SK-N-SH (cell line): ENCODE measurements around the gene SAMD4A. TPM values are rescaled to one million over a fixed set of nuclear protein-coding genes. Genes with fewer than 3 reads are reported as not detected.

Experiments
- CTCF ChIA-PET: fragments of 300-600, 350-600 bp; formaldehyde crosslinking; extraction: SDS; loops from one replicate; lab custom pipeline; 2021; lab: Yijun Ruan, JAX
- POLR2A ChIA-PET: fragments of 350-600 bp; sonication (Branson Sonifier 250); formaldehyde crosslinking; extraction: SDS; loops from one replicate; lab custom pipeline; 2020; ENCODE audit warnings: antibody characterized with exemption, inconsistent platforms; lab: Yijun Ruan, JAX
- DNase-seq: peaks from one replicate; pipeline ENCODE4 v3.0.0; 2012
- H2AFZ ChIP-seq: fragments of 200-600 bp; sonication (generic); 2 replicates; pipeline ENCODE4 v1.8.1; 2016; ENCODE audit warnings: antibody characterized with exemption, mild to moderate bottlenecking, low read depth
- H3F3A ChIP-seq: fragments of 200-600 bp; sonication (generic); replicated peaks from 2 replicates; pipeline ENCODE3; 2016; ENCODE audit warnings: antibody characterized with exemption, mild to moderate bottlenecking; ENCODE audit not compliant: insufficient read depth
- H3K27ac ChIP-seq, 2 experiments: fragments of 200-500 bp in 1 of 2; fragments of 200-600 bp in 1 of 2; sonication (Bioruptor generic) in 1 of 2; sonication (generic), shearing (Covaris generic) in 1 of 2; 2 replicates each; pipeline versions ENCODE4 v1.5.1 to v1.6.1; 2014 to 2016; ENCODE audit warnings: low read depth in 2 of 2, inconsistent platforms in 1 of 2, low read length in 1 of 2, mild to moderate bottlenecking in 1 of 2, mixed read lengths in 1 of 2
- H3K27me3 ChIP-seq: fragments of 200-600 bp; sonication (generic), shearing (Covaris generic); 2 replicates; pipeline ENCODE4 v1.6.1; 2016; ENCODE audit warnings: mixed run types; ENCODE audit not compliant: insufficient read depth
- H3K36me3 ChIP-seq, 2 experiments: fragments of 200-500 bp in 1 of 2; fragments of 200-600 bp in 1 of 2; sonication (Bioruptor generic) in 1 of 2; sonication (generic) in 1 of 2; replicated peaks in 1 of 2; 2 replicates each; pipeline versions ENCODE3 to v1.5.1; 2014 to 2016; ENCODE audit warnings: low read length in 1 of 2, mild to moderate bottlenecking in 1 of 2; ENCODE audit not compliant: insufficient read depth in 2 of 2, control insufficient read depth in 1 of 2
- H3K4me1 ChIP-seq, 2 experiments: fragments of 200-500 bp in 1 of 2; fragments of 200-600 bp in 1 of 2; sonication (Bioruptor generic) in 1 of 2; sonication (generic), shearing (Covaris generic) in 1 of 2; 2 replicates each; pipeline versions ENCODE4 v1.5.1 to v1.6.1; 2014 to 2016; ENCODE audit warnings: low read depth in 1 of 2, low read length in 1 of 2, mixed run types in 1 of 2; ENCODE audit not compliant: insufficient read depth in 2 of 2, control insufficient read depth in 1 of 2
- H3K4me2 ChIP-seq: fragments of 200-600 bp; sonication (generic), shearing (Covaris generic); 2 replicates; pipeline ENCODE4 v1.6.1; 2017; ENCODE audit warnings: mixed run types
- H3K4me3 ChIP-seq, 2 experiments: fragments of 200-500 bp in 1 of 2; fragments of 200-600 bp in 1 of 2; sonication (Bioruptor generic) in 1 of 2; sonication (generic), shearing (Covaris generic) in 1 of 2; 2 replicates each; pipeline versions ENCODE4 v1.5.1 to v1.8.1; 2014 to 2016; ENCODE audit warnings: low read depth in 2 of 2, inconsistent platforms in 1 of 2, low read length in 1 of 2, mild to moderate bottlenecking in 1 of 2, mixed read lengths in 1 of 2, moderate library complexity in 1 of 2
- H3K79me2 ChIP-seq: fragments of 200-600 bp; sonication (generic); 2 replicates; pipeline ENCODE4 v1.8.1; 2017; ENCODE audit warnings: mild to moderate bottlenecking; ENCODE audit not compliant: insufficient read depth
- H3K9ac ChIP-seq: fragments of 200-600 bp; sonication (generic); 2 replicates; pipeline ENCODE4 v1.6.1; 2017; ENCODE audit warnings: mixed run types
- H3K9me2 ChIP-seq: fragments of 200-600 bp; sonication (generic); 2 replicates; pipeline ENCODE4 v1.6.1; 2017; ENCODE audit warnings: mixed run types
- H3K9me3 ChIP-seq: fragments of 200-600 bp; sonication (generic); 2 replicates; pipeline ENCODE4 v1.6.1; 2017; ENCODE audit warnings: mixed run types, mild to moderate bottlenecking, moderate library complexity
- H4K20me1 ChIP-seq: fragments of 200-600 bp; sonication (generic); 2 replicates; pipeline ENCODE4 v1.6.1; 2017; ENCODE audit warnings: mild to moderate bottlenecking, mixed run types; ENCODE audit not compliant: insufficient read depth
- EZH2phosphoT487 ChIP-seq: fragments of 200-600 bp; sonication (generic); IDR thresholded peaks from 2 replicates; pipeline ENCODE4 v1.6.1; 2017; ENCODE audit warnings: low read depth, mixed run types, mild to moderate bottlenecking, antibody characterized with exemption, moderate library complexity, borderline replicate concordance
- FOSL2 ChIP-seq: IDR thresholded peaks from 2 replicates; pipeline ENCODE4 v1.4.0; 2012; ENCODE audit warnings: low read depth, mild to moderate bottlenecking, moderate library complexity, borderline replicate concordance
- FOXJ3 ChIP-seq: sonication (generic); formaldehyde crosslinking; IDR thresholded peaks from 2 replicates; pipeline ENCODE4 v1.5.1; 2020; ENCODE audit warnings: mild to moderate bottlenecking, missing genetic modification reagents
- GABPA ChIP-seq: IDR thresholded peaks from 2 replicates; pipeline ENCODE4 v1.4.0; 2012; ENCODE audit warnings: low read depth, mild to moderate bottlenecking
- IRF3 ChIP-seq: fragments of 150-350 bp; IDR thresholded peaks from 2 replicates; pipeline ENCODE4 v1.6.1; 2016; ENCODE audit warnings: mild to moderate bottlenecking, low read depth, low read length
- MAX ChIP-seq: IDR thresholded peaks from 2 replicates; pipeline ENCODE4 v1.4.0; 2012; ENCODE audit warnings: low read depth
- MXI1 ChIP-seq: IDR thresholded peaks from 2 replicates; pipeline ENCODE4 v1.6.1; 2012; ENCODE audit warnings: mild to moderate bottlenecking, low read depth, low read length, improper control_type of control experiment
- NRF1 ChIP-seq: IDR thresholded peaks from 2 replicates; pipeline ENCODE4 v1.6.1; 2012; ENCODE audit warnings: low read depth, mild to moderate bottlenecking, low read length
- POLR2AphosphoS5 ChIP-seq: IDR thresholded peaks from 2 replicates; pipeline ENCODE4 v1.6.1; 2012; ENCODE audit warnings: low read depth, low read length
- RAD21 ChIP-seq: IDR thresholded peaks from 2 replicates; pipeline ENCODE4 v1.6.1; 2012; ENCODE audit warnings: mild to moderate bottlenecking, low read length
- RCOR1 ChIP-seq: fragments of 150-350 bp; IDR thresholded peaks from 2 replicates; pipeline ENCODE4 v1.6.1; 2017; ENCODE audit warnings: antibody characterized with exemption, low read length
- ZBTB33 ChIP-seq: IDR thresholded peaks from 2 replicates; pipeline ENCODE4 v1.4.0; 2012; ENCODE audit warnings: low read depth, borderline replicate concordance
- WGBS: methylation state at CpG from one replicate; pipeline ENCODE4 v1.1.6; 2017; ENCODE audit warnings: low lambda C conversion rate; 5-methylcytosine and 5-hydroxymethylcytosine counted together
- polyA plus RNA-seq, 3 experiments: library from polyadenylated mRNA; depleted of rRNA; stranded (reverse); fragments of >200 nt; gene quantifications; 2 replicates each; pipeline ENCODE4 v1.2.3, GENCODE V29; 2012
- TF ChIP-seq, protein P1 (sequence below): IDR thresholded peaks from 2 replicates; pipeline ENCODE4; 2012
- TF ChIP-seq, protein P2 (sequence below): fragments of 200-600 bp; sonication (generic); IDR thresholded peaks from 2 replicates; pipeline ENCODE4 v1.6.1; 2017; ENCODE audit warnings: antibody characterized with exemption, mild to moderate bottlenecking, moderate library complexity

SAMD4A gene
- polyA plus RNA-seq, 1 of the 3 experiments (the other 2 are of a cell fraction), result 5.0 TPM

GRCh38 chr14:54667026-54667744, 100.3 kb downstream of the SAMD4A start:
- H3K9ac ChIP-seq, result no peak overlapping the region
- H3K4me2 ChIP-seq, result no peak overlapping the region
- no peak overlapping the region for H2AFZ ChIP-seq
- H4K20me1 ChIP-seq, result peaks cover 32% of the 10 kb centered on the region
- CTCF ChIA-PET, result interaction anchor here (1.1 to 1.7 kb wide), 4 partner anchors 24 to 106 kb away, joined by 4 to 8 read pairs (median 5); no protein-coding TSS in a partner anchor
- TF ChIP-seq RAD21, result no peak
- no peak for TF ChIP-seq RCOR1
- TF ChIP-seq POLR2AphosphoS5, result no peak
- no peak for TF ChIP-seq NRF1
- no peak for TF ChIP-seq MXI1
- no peak for TF ChIP-seq FOSL2
- no peak for TF ChIP-seq FOXJ3
- no peak for TF ChIP-seq IRF3
- TF ChIP-seq MAX, result no peak
- TF ChIP-seq GABPA, result no peak
- TF ChIP-seq, protein P1, sequence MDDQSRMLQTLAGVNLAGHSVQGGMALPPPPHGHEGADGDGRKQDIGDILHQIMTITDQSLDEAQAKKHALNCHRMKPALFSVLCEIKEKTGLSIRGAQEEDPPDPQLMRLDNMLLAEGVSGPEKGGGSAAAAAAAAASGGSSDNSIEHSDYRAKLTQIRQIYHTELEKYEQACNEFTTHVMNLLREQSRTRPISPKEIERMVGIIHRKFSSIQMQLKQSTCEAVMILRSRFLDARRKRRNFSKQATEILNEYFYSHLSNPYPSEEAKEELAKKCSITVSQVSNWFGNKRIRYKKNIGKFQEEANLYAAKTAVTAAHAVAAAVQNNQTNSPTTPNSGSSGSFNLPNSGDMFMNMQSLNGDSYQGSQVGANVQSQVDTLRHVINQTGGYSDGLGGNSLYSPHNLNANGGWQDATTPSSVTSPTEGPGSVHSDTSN, result no peak
- TF ChIP-seq ZBTB33, result no peak
- TF ChIP-seq, protein P2, sequence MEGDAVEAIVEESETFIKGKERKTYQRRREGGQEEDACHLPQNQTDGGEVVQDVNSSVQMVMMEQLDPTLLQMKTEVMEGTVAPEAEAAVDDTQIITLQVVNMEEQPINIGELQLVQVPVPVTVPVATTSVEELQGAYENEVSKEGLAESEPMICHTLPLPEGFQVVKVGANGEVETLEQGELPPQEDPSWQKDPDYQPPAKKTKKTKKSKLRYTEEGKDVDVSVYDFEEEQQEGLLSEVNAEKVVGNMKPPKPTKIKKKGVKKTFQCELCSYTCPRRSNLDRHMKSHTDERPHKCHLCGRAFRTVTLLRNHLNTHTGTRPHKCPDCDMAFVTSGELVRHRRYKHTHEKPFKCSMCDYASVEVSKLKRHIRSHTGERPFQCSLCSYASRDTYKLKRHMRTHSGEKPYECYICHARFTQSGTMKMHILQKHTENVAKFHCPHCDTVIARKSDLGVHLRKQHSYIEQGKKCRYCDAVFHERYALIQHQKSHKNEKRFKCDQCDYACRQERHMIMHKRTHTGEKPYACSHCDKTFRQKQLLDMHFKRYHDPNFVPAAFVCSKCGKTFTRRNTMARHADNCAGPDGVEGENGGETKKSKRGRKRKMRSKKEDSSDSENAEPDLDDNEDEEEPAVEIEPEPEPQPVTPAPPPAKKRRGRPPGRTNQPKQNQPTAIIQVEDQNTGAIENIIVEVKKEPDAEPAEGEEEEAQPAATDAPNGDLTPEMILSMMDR, result no peak
- TF ChIP-seq EZH2phosphoT487, result no peak
- TF ChIP-seq, all 33 proteins: peak for 0
- Histone ChIP-seq H3K9me2 (no peaks in the 10 kb centered on the region), H3K9me3 (no peaks in the 10 kb centered on the region), H3K79me2 (peaks cover 97% of the 10 kb centered on the region), H3F3A (peaks cover 13% of the 10 kb centered on the region), H3K36me3 (no peaks in the 10 kb centered on the region), H3K27me3 (no peaks in the 10 kb centered on the region), H3K4me3 (no peak overlapping the region), H3K27ac (no peak overlapping the region), H3K4me1 (peaks cover 12 to 30% of the 10 kb centered on the region in 2 experiments; a peak in 3 of 4 replicates)
- no peak for DNase-seq
- WGBS, result 94% methylated on average over 4 of the region's 4 CpGs
- POLR2A ChIA-PET, result no interaction called here
